ENCODE data around the gene CASKIN1. TPM values are rescaled to one million over a fixed set of nuclear protein-coding genes. Genes with fewer than 3 reads are reported as not detected.

The CASKIN1 gene
- total RNA-seq, 1 experiment from 2014 or later = 7.9 TPM

GRCh38 chr16:2234813-2235170 is 38.4 kb upstream of the CASKIN1 start:
- no peak overlapping the region for H3K4me3 Mint-ChIP-seq
- H3K27ac Mint-ChIP-seq = no peak overlapping the region; a peak in 1 of 7 replicates
- H2BK120ac ChIP-seq (ENCODE audit: low read depth, low read length, poor library complexity, severe bottlenecking) = no peak overlapping the region
- H3T11ph ChIP-seq (ENCODE audit: low read length) = no peak overlapping the region
- no peak overlapping the region for H4K91ac ChIP-seq (ENCODE audit: insufficient read length, low read depth, low read length)
- H4K20me1 ChIP-seq (ENCODE audit: control insufficient read depth, insufficient read depth, insufficient read length) = no peaks in the 10 kb centered on the region
- H2BK15ac ChIP-seq (ENCODE audit: low read depth, low read length) = no peak overlapping the region
- no peak overlapping the region for H2AK5ac ChIP-seq (ENCODE audit: insufficient read length, low read length)
- TF ChIP-seq, protein P1, sequence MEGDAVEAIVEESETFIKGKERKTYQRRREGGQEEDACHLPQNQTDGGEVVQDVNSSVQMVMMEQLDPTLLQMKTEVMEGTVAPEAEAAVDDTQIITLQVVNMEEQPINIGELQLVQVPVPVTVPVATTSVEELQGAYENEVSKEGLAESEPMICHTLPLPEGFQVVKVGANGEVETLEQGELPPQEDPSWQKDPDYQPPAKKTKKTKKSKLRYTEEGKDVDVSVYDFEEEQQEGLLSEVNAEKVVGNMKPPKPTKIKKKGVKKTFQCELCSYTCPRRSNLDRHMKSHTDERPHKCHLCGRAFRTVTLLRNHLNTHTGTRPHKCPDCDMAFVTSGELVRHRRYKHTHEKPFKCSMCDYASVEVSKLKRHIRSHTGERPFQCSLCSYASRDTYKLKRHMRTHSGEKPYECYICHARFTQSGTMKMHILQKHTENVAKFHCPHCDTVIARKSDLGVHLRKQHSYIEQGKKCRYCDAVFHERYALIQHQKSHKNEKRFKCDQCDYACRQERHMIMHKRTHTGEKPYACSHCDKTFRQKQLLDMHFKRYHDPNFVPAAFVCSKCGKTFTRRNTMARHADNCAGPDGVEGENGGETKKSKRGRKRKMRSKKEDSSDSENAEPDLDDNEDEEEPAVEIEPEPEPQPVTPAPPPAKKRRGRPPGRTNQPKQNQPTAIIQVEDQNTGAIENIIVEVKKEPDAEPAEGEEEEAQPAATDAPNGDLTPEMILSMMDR (conservative IDR thresholded peaks at IDR 0.05) = no peak
- H3K79me1 ChIP-seq (ENCODE audit: insufficient read depth, low read depth, low read length, poor library complexity, severe bottlenecking) = no peaks in the 10 kb centered on the region
- H2BK20ac ChIP-seq (ENCODE audit: low read depth, low read length, poor library complexity, severe bottlenecking) = no peak overlapping the region
- no peak overlapping the region for H3K18ac ChIP-seq (ENCODE audit: insufficient read length, low read depth, low read length)
- H3K27ac ChIP-seq (ENCODE audit: insufficient read length, low read depth, low read length) = no peak overlapping the region
- no peak overlapping the region for H3K14ac ChIP-seq (ENCODE audit: insufficient read depth, low read length)
- H3K9me3 ChIP-seq (ENCODE audit: control insufficient read depth, low read depth, low read length) = no peaks in the 10 kb centered on the region
- no peaks in the 10 kb centered on the region for H3K4me1 ChIP-seq (ENCODE audit: insufficient read depth, low read length)
- WGBS (ENCODE audit: extremely low coverage, insufficient read length, low lambda C conversion rate) = no CpG with 5 or more reads among the region's 18 CpGs
- no peak overlapping the region for H3K4me2 ChIP-seq (ENCODE audit: insufficient read depth, insufficient read length, low read length)
- H3K4ac ChIP-seq (ENCODE audit: low read depth, low read length) = no peak overlapping the region
- H3K79me2 ChIP-seq (ENCODE audit: insufficient read depth, low read length) = no peaks in the 10 kb centered on the region
- peaks cover 0 to 3% of the 10 kb centered on the region in 2 experiments; a peak in 1 of 4 replicates for H3K4me1 Mint-ChIP-seq
- H3K23me2 ChIP-seq (ENCODE audit: insufficient read length, low read depth, low read length, poor library complexity, severe bottlenecking) = peaks cover 13% of the 10 kb centered on the region
- H4K5ac ChIP-seq (ENCODE audit: insufficient read length, low read depth, low read length) = no peak overlapping the region
- H3K56ac ChIP-seq (ENCODE audit: insufficient read length, low read depth, low read length) = no peak overlapping the region
- no peak overlapping the region for H3K9ac ChIP-seq (ENCODE audit: extremely low read depth, insufficient read length, low read length)
- H2BK5ac ChIP-seq (ENCODE audit: insufficient read length, low read length) = no peak overlapping the region
- peaks cover 2% of the 10 kb centered on the region; the same call in 1 of the 2 replicates for H3K27me3 ChIP-seq (ENCODE audit: insufficient read depth, low read length)
- H2AFZ ChIP-seq (ENCODE audit: low read length) = no peak overlapping the region
- no peak for DNase-seq
- H3K36me3 Mint-ChIP-seq (ENCODE audit: insufficient read depth in 1 of 3, low read depth in 3 of 3) = peaks cover 2 to 27% (median 13%) of the 10 kb centered on the region in 3 experiments; a peak in 6 of 7 replicates
- H4K8ac ChIP-seq (replicated peaks; ENCODE audit: insufficient read length, low read depth, low read length) = no peak overlapping the region
- H2BK12ac ChIP-seq (ENCODE audit: insufficient read length, low read depth, low read length) = no peak overlapping the region
- peaks cover 16% of the 10 kb centered on the region for H3K27me3 Mint-ChIP-seq (ENCODE audit: low read depth)
- H3K9me3 Mint-ChIP-seq = no peaks in the 10 kb centered on the region
- H3K23ac ChIP-seq (ENCODE audit: insufficient read length, low read depth, low read length) = no peak overlapping the region

Measured in H9 (cell line).